ENCODE measurements around the gene COL13A1.

DNA sequence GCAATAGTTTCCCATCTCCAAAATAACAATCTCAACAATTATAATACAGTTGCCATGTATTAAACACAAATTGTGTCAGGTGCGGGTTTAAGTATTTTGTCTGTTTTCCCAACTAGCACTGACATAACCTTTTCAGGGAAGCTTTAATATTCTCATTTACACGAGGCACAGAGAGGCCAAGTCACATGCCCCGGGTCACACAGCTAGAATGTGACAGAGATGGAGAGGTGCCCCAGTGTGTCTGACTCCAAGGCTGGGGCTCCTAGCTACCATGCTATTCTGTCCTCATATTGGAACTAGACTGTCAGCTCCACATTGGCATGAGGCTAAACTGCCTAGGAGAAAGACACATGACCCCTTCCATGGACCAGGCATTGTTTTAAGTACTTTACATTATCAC is 77.2 kb downstream of the COL13A1 start:
- TF ChIP-seq POLR2AphosphoS5 (IDR thresholded peaks at IDR 0.05) (no peak), POLR2A (IDR thresholded peaks at IDR 0.05) (no peak)
- TF ChIP-seq, protein P1, sequence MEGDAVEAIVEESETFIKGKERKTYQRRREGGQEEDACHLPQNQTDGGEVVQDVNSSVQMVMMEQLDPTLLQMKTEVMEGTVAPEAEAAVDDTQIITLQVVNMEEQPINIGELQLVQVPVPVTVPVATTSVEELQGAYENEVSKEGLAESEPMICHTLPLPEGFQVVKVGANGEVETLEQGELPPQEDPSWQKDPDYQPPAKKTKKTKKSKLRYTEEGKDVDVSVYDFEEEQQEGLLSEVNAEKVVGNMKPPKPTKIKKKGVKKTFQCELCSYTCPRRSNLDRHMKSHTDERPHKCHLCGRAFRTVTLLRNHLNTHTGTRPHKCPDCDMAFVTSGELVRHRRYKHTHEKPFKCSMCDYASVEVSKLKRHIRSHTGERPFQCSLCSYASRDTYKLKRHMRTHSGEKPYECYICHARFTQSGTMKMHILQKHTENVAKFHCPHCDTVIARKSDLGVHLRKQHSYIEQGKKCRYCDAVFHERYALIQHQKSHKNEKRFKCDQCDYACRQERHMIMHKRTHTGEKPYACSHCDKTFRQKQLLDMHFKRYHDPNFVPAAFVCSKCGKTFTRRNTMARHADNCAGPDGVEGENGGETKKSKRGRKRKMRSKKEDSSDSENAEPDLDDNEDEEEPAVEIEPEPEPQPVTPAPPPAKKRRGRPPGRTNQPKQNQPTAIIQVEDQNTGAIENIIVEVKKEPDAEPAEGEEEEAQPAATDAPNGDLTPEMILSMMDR (IDR thresholded peaks at IDR 0.05) = no peak

Measured in breast epithelium (tissue), 3 donors.